NCI-H187 treated with DMSO at 0.1 percent for 48 hours (cell line): ENCODE measurements around the gene SCUBE1.

ENCODE experiments used
- DNase-seq: peaks from one replicate; lab custom pipeline; 2025; lab: John Stamatoyannopoulos, UW

The SCUBE1 gene

GRCh38 chr22:43213051-43213450 lies 130.1 kb downstream of the SCUBE1 start:
- no peak for DNase-seq

GRCh38 chr22:43212434-43212952 lies 130.7 kb downstream of the SCUBE1 start:
- no peak for DNase-seq

- DNase-seq, result no peak
Observed at GRCh38 chr22:43211941-43212433, 131.2 kb downstream of the SCUBE1 start.

GRCh38 chr22:43210631-43211515 lies 132.3 kb downstream of the SCUBE1 start:
- no peak for DNase-seq

- no peak for DNase-seq
Observed at GRCh38 chr22:43209971-43210370, 133.2 kb downstream of the SCUBE1 start.

- DNase-seq, result no peak
Observed at GRCh38 chr22:43209523-43209890, 133.7 kb downstream of the SCUBE1 start.

- no peak for DNase-seq
Observed at GRCh38 chr22:43208703-43209522, 134.3 kb downstream of the SCUBE1 start.

GRCh38 chr22:43207849-43208702 lies 135.1 kb downstream of the SCUBE1 start:
- DNase-seq, result no peak

GRCh38 chr22:43207386-43207785 lies 135.8 kb downstream of the SCUBE1 start:
- no peak for DNase-seq

- no peak for DNase-seq
Observed at GRCh38 chr22:43206509-43207161, 136.5 kb downstream of the SCUBE1 start.

- DNase-seq, result no peak
Observed at GRCh38 chr22:43205748-43206508, 137.2 kb downstream of the SCUBE1 start.

- DNase-seq, result no peak
Observed at GRCh38 chr22:43205261-43205691, 137.9 kb downstream of the SCUBE1 start.

- no peak for DNase-seq
Observed at GRCh38 chr22:43203471-43203981, 139.6 kb downstream of the SCUBE1 start.

- DNase-seq, result no peak
Observed at GRCh38 chr22:43202756-43203410, 140.3 kb downstream of the SCUBE1 start.

GRCh38 chr22:43202326-43202725 lies 140.8 kb downstream of the SCUBE1 start:
- no peak for DNase-seq

- DNase-seq, result no peak
Observed at GRCh38 chr22:43201486-43202219, 141.5 kb downstream of the SCUBE1 start.

GRCh38 chr22:43200555-43200954 lies 142.6 kb downstream of the SCUBE1 start:
- DNase-seq, result no peak

- no peak for DNase-seq
Observed at GRCh38 chr22:43200031-43200430, 143.1 kb downstream of the SCUBE1 start.

- DNase-seq, result no peak
Observed at GRCh38 chr22:43199541-43199940, 143.6 kb downstream of the SCUBE1 start.
